Uterus (tissue), 4 donors: Measurements from ENCODE around the gene PLCB2. TPM values are rescaled to one million over a fixed set of nuclear protein-coding genes. Genes with fewer than 3 reads are reported as not detected.

Experiments used
- DNase-seq, 2 donors: peaks; one replicate each; pipeline ENCODE4 v3.0.0-alpha.2; 2019 to 2020
- H3K27ac ChIP-seq, 2 donors: fragments of 200-600 bp; sonication (generic); 1 replicate in 1 of 2; 2 replicates in 1 of 2; pipeline ENCODE4 v1.5.1; 2016 to 2018
- H3K27me3 ChIP-seq, 2 donors: fragments of 200-600 bp; sonication (generic); one replicate each; pipeline ENCODE4 v1.5.1; 2018 to 2019; ENCODE audit warnings: control low read depth in 1 of 2
- H3K36me3 ChIP-seq, 2 donors: fragments of 200-600 bp; sonication (generic); one replicate each; pipeline ENCODE4 v1.5.1; 2019; ENCODE audit warnings: control low read depth in 1 of 2
- H3K4me1 ChIP-seq, 2 donors: fragments of 200-600 bp; sonication (generic); one replicate each; pipeline ENCODE4 v1.5.1; 2018 to 2019; ENCODE audit warnings: control low read depth in 1 of 2
- H3K4me3 ChIP-seq, 2 donors: fragments of 200-600 bp; sonication (generic); 1 replicate in 1 of 2; 2 replicates in 1 of 2; pipeline ENCODE4 v1.5.1; 2018 to 2019; ENCODE audit warnings: mild to moderate bottlenecking in 1 of 2
- H3K9me3 ChIP-seq, 2 donors: fragments of 200-600 bp; sonication (generic); one replicate each; pipeline ENCODE4 v1.5.1; 2019; ENCODE audit warnings: control low read depth in 1 of 2
- CTCF ChIP-seq, 4 experiments: fragments of 200-600 bp in 2 of 4; fragments of 450-650 bp in 2 of 4; sonication (generic) in 2 of 4; IDR thresholded peaks; one replicate each; pipeline ENCODE4 v1.5.1; 2016 to 2019; ENCODE audit warnings: antibody characterized with exemption in 4 of 4, mild to moderate bottlenecking in 2 of 4, moderate library complexity in 1 of 4
- POLR2A ChIP-seq, 2 donors: fragments of 450-650 bp; IDR thresholded peaks; one replicate each; pipeline ENCODE4 v1.6.1; 2016; ENCODE audit warnings: antibody characterized with exemption in 2 of 2, mild to moderate bottlenecking in 1 of 2, moderate library complexity in 1 of 2
- intact Hi-C: fragments of 100-400 bp; cut with DNase I; formaldehyde crosslinking; loops from one replicate; pipeline ENCODE4 v1.15.1; 2023; ENCODE audit warnings: low total_unique reads
- total RNA-seq, 4 donors: library from RNA; depleted of rRNA in 3 of 4; stranded (reverse); fragments of >200 nt in 3 of 4; gene quantifications; one replicate each; pipeline versions ENCODE4 v1.1.0 to v1.2.4, GENCODE V29; 2014 to 2023
- donor health status: DM: yes; HTN: yes; CAD: no.

The PLCB2 gene
- total RNA-seq, 4 donors from 2014 or later: 3.5 to 19.0 (median 9.3) TPM

GRCh38 chr15:40241269-40242212 lies 66.2 kb downstream of the PLCB2 start:
- no peak for DNase-seq
- Histone ChIP-seq H3K36me3 (no peaks in the 10 kb centered on the region), H3K27ac (no peak overlapping the region), H3K27me3 (no peaks in the 10 kb centered on the region), H3K4me3 (no peak overlapping the region), H3K4me1 (no peaks in the 10 kb centered on the region), H3K9me3 (no peaks in the 10 kb centered on the region)
- no peak for TF ChIP-seq CTCF (IDR thresholded peaks at IDR 0.05)
- no peak for TF ChIP-seq POLR2A (IDR thresholded peaks at IDR 0.05)
- intact Hi-C loops: no loop called here

GRCh38 chr15:40240619-40241221 lies 67.0 kb downstream of the PLCB2 start:
- DNase-seq: no peak
- no peaks in the 10 kb centered on the region for H3K27me3 ChIP-seq
- H3K4me3 ChIP-seq: no peak overlapping the region
- TF ChIP-seq CTCF (IDR thresholded peaks at IDR 0.05) (no peak), POLR2A (IDR thresholded peaks at IDR 0.05) (no peak)
- intact Hi-C loops: no loop called here
- no peak overlapping the region for H3K27ac ChIP-seq
- H3K9me3 ChIP-seq: no peaks in the 10 kb centered on the region
- no peaks in the 10 kb centered on the region for H3K4me1 ChIP-seq
- no peaks in the 10 kb centered on the region for H3K36me3 ChIP-seq

GRCh38 chr15:40239693-40240618 lies 67.8 kb downstream of the PLCB2 start:
- DNase-seq: no peak
- intact Hi-C loops: no loop called here
- no peak overlapping the region for H3K27ac ChIP-seq
- no peak overlapping the region for H3K4me3 ChIP-seq
- H3K9me3 ChIP-seq: no peaks in the 10 kb centered on the region
- no peaks in the 10 kb centered on the region for H3K36me3 ChIP-seq
- no peaks in the 10 kb centered on the region for H3K27me3 ChIP-seq
- no peak for TF ChIP-seq CTCF (IDR thresholded peaks at IDR 0.05)
- TF ChIP-seq POLR2A (IDR thresholded peaks at IDR 0.05): no peak
- H3K4me1 ChIP-seq: no peaks in the 10 kb centered on the region

GRCh38 chr15:40239404-40239692 lies 68.4 kb downstream of the PLCB2 start:
- intact Hi-C loops: no loop called here
- Histone ChIP-seq H3K27me3 (no peaks in the 10 kb centered on the region), H3K4me1 (no peaks in the 10 kb centered on the region), H3K27ac (no peak overlapping the region), H3K36me3 (no peaks in the 10 kb centered on the region), H3K4me3 (peak overlapping the region in 1 of 2 donors; percentile 24), H3K9me3 (no peaks in the 10 kb centered on the region)
- no peak for DNase-seq
- TF ChIP-seq CTCF (IDR thresholded peaks at IDR 0.05): no peak
- no peak for TF ChIP-seq POLR2A (IDR thresholded peaks at IDR 0.05)
